Measurements from ENCODE around the gene SOCS4. TPM values are rescaled to one million over a fixed set of nuclear protein-coding genes. Genes with fewer than 3 reads are reported as not detected.

SOCS4 gene
- total and polyA plus RNA-seq, 2 of the 13 experiments (the other 11 are each of a cell fraction or from before 2014, with no cell fraction given): 4.0 to 10.0 TPM

GRCh38 chr14:55047301-55048053 is 20.4 kb downstream of the SOCS4 start:
- TF ChIP-seq SNRNP70 (IDR thresholded peaks at IDR 0.05; ENCODE audit: low read depth, low read length) (no peak), GATA4 (IDR thresholded peaks at IDR 0.05; ENCODE audit: borderline replicate concordance, low read depth) (no peak)
- H3K4me2 ChIP-seq (ENCODE audit: low read depth, low read length): no peak overlapping the region
- H3K27ac ChIP-seq (ENCODE audit: extremely low read length, insufficient read depth, low read length): no peak overlapping the region
- ChIA-PET POLR2A (no interaction called here), CTCF (ENCODE audit: low intra/inter-chr PET ratio, low total read pairs) (no interaction called here)
- in situ Hi-C loops (cut with HindIII; ENCODE audit: extremely low pct_ligation_motif_present, low pct_unique_long_range_greater_than_20kb): no loop called here
- no TSS peak for BruUV-seq (replicated peaks)
- H3K9me3 ChIP-seq (ENCODE audit: low read length): no peaks in the 10 kb centered on the region
- H3K4me3 ChIP-seq (replicated peaks in 1 of 3; ENCODE audit: insufficient read depth in 1 of 3, low read depth in 2 of 3, low read length in 3 of 3): no peak overlapping the region
- 93% methylated on average over 5 of the region's 5 CpGs for WGBS (ENCODE audit: low lambda C conversion rate)
- peaks cover 3% of the 10 kb centered on the region; the same call in 1 of the 2 replicates for H4K20me1 ChIP-seq (ENCODE audit: insufficient read depth, low read length)
- no peaks in the 10 kb centered on the region; a peak in 1 of 5 replicates for H3K27me3 ChIP-seq (ENCODE audit: control insufficient read depth in 1 of 2, insufficient read depth in 2 of 2, low read length in 2 of 2)
- H2AFZ ChIP-seq (ENCODE audit: low read length): no peak overlapping the region
- H3K9ac ChIP-seq (ENCODE audit: insufficient read depth, low read depth, low read length): no peak overlapping the region
- FAIRE-seq (no peak), DNase-seq (ENCODE audit: low spot score) (no peak), ATAC-seq (no peak)
- peaks cover 6% of the 10 kb centered on the region; the same call in 1 of the 2 replicates for H3K4me1 ChIP-seq (ENCODE audit: insufficient read depth, low read length)
- peaks cover 0 to 13% of the 10 kb centered on the region in 2 experiments; a peak in 3 of 5 replicates for H3K36me3 ChIP-seq (replicated peaks in 1 of 2; ENCODE audit: control insufficient read depth in 1 of 2, insufficient read depth in 2 of 2, low read length in 2 of 2)
- intact Hi-C loops (cut with micrococcal nuclease; ENCODE audit: unreplicated experiment): no loop called here
- peaks cover 5% of the 10 kb centered on the region for H3K79me2 ChIP-seq (ENCODE audit: insufficient read depth, low read length)

DNA sequence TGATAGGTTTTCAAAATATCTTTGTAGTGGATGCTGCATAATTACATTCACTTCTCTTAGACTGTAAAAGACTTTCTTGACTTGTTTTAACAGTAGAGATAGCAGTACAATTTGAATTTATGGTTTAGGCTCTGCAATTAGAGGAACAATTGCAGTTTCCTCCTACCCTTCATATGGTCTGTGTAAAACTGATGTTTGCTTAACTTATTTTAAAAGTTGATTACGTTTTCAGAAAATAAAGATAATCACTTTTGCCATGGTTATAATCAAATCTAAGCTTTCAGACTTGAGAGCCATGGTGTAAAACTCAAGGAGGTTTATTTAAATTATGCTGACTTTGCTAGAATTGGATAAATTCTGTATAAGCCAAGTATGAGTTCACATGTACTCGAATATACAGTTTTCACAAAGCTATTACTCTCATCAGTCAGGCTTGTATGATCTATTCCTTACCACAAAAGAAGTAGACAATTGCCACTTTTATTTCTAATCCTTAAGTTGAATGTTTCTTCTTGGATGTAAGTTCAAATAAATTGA is 21.9 kb downstream of the SOCS4 start:
- no peaks in the 10 kb centered on the region for H3K9me3 ChIP-seq (ENCODE audit: low read length)
- H2AFZ ChIP-seq (ENCODE audit: low read length): no peak overlapping the region
- ATAC-seq: no peak
- in situ Hi-C loops (cut with HindIII; ENCODE audit: extremely low pct_ligation_motif_present, low pct_unique_long_range_greater_than_20kb) (no loop called here), intact Hi-C loops (cut with micrococcal nuclease; ENCODE audit: unreplicated experiment) (no loop called here)
- peaks cover 16% of the 10 kb centered on the region; the same call in 1 of the 2 replicates for H4K20me1 ChIP-seq (ENCODE audit: insufficient read depth, low read length)
- H3K4me1 ChIP-seq (ENCODE audit: insufficient read depth, low read length): peaks cover 20% of the 10 kb centered on the region
- no peak overlapping the region for H3K4me2 ChIP-seq (ENCODE audit: low read depth, low read length)
- ChIA-PET CTCF (ENCODE audit: low intra/inter-chr PET ratio, low total read pairs) (no interaction called here), POLR2A (no interaction called here)
- peaks cover 20% of the 10 kb centered on the region for H3K79me2 ChIP-seq (ENCODE audit: insufficient read depth, low read length)
- no peak for DNase-seq (ENCODE audit: low spot score)
- H3K27ac ChIP-seq (ENCODE audit: extremely low read length, insufficient read depth, low read length): no peak overlapping the region
- H3K9ac ChIP-seq (ENCODE audit: insufficient read depth, low read depth, low read length): no peak overlapping the region
- TF ChIP-seq ZNF577 (CRISPR knock-in tag; IDR thresholded peaks at IDR 0.05; ENCODE audit: borderline replicate concordance, low read depth) (no peak), MAFF (IDR thresholded peaks at IDR 0.05; ENCODE audit: low read depth, low read length) (peak; percentile 96), MAFK (conservative IDR thresholded peaks at IDR 0.05 in 1 of 2, IDR thresholded peaks at IDR 0.05 in 1 of 2; ENCODE audit: low read length in 2 of 2) (peak; percentile 95 to 97), DDIT3 (CRISPR knock-in tag; IDR thresholded peaks at IDR 0.05) (no peak)
- FAIRE-seq: no peak
- H3K27me3 ChIP-seq (ENCODE audit: control insufficient read depth in 1 of 2, insufficient read depth in 2 of 2, low read length in 2 of 2): no peaks in the 10 kb centered on the region; a peak in 1 of 5 replicates
- no peak overlapping the region for H3K4me3 ChIP-seq (replicated peaks in 1 of 3; ENCODE audit: insufficient read depth in 1 of 3, low read depth in 2 of 3, low read length in 3 of 3)
- BruUV-seq (replicated peaks): no TSS peak
- 94% methylated on average over 2 of the region's 2 CpGs for WGBS (ENCODE audit: low lambda C conversion rate)
- peaks cover 0 to 2% of the 10 kb centered on the region in 2 experiments; a peak in 1 of 5 replicates for H3K36me3 ChIP-seq (replicated peaks in 1 of 2; ENCODE audit: control insufficient read depth in 1 of 2, insufficient read depth in 2 of 2, low read length in 2 of 2)
